ENCODE data around the gene RCE1. TPM values are rescaled to one million over a fixed set of nuclear protein-coding genes. Genes with fewer than 3 reads are reported as not detected.

RCE1 gene
- total and polyA plus RNA-seq, 2 donors (not counting 1 experiment from before 2014, with no cell fraction given) = 7.0 to 14.4 TPM

DNA sequence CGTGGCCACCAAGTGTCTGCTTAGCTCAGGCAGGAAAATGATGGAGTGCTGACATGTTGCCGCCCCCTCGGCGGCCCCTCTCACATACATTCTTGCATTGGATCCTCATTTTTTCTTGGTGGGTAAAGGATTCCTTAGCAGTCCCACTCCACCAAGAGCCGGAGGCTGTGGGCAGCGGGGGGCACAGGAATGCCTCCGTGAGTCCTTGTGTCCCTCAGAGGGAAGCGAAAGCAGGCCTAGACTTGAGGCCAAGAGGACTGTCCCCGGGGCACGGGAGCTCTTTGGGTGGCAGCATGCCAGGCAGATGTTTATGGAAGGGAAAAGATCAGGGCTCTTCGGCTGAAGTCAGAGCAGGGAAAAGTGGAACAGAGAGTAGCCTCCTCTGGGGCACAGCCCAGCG, 35.2 kb downstream of the RCE1 start:
- H3K79me2 ChIP-seq (ENCODE audit: control insufficient read depth, insufficient read depth, low read length) = no peaks in the 10 kb centered on the region

GRCh38 chr11:66879000-66879399, 35.8 kb downstream of the RCE1 start:
- no peak for DNase-seq (ENCODE audit: low read depth in 2 of 2)
- TF ChIP-seq CTCF (conservative IDR thresholded peaks at IDR 0.05 in 1 of 2, IDR thresholded peaks at IDR 0.05 in 1 of 2; ENCODE audit: low read depth in 1 of 2, low read length in 2 of 2) (no peak), EZH2 (IDR thresholded peaks at IDR 0.05; ENCODE audit: low read length, missing control alignments) (no peak)
- H3K9me3 ChIP-seq (ENCODE audit: control insufficient read depth, insufficient read depth, low read depth, low read length) = no peaks in the 10 kb centered on the region
- no peaks in the 10 kb centered on the region for H3K79me2 ChIP-seq (ENCODE audit: control insufficient read depth, insufficient read depth, low read length)
- peaks cover 11% of the 10 kb centered on the region for H3K4me1 ChIP-seq (ENCODE audit: control insufficient read depth, extremely low read depth, insufficient read depth, low read length)
- no peak overlapping the region for H3K27ac ChIP-seq (ENCODE audit: insufficient read depth, low read length)
- no peak overlapping the region for H3K4me3 ChIP-seq (replicated peaks in 1 of 4; ENCODE audit: control extremely low read depth in 1 of 4, insufficient read depth in 1 of 4, low read depth in 3 of 4, low read length in 4 of 4)
- no peak overlapping the region for H2AFZ ChIP-seq (ENCODE audit: low read length)
- no peak overlapping the region for H3K4me2 ChIP-seq (ENCODE audit: extremely low read depth, insufficient read depth, low read length)
- H4K20me1 ChIP-seq (ENCODE audit: control insufficient read depth, extremely low read depth, insufficient read depth, low read length) = no peaks in the 10 kb centered on the region
- no peak overlapping the region for H3K9ac ChIP-seq (ENCODE audit: insufficient read depth, low read length)
- no peaks in the 10 kb centered on the region for H3K36me3 ChIP-seq (ENCODE audit: control insufficient read depth, insufficient read depth, low read length)
- no peaks in the 10 kb centered on the region for H3K27me3 ChIP-seq (ENCODE audit: control insufficient read depth, insufficient read depth, low read length)

More for the DNA sequence above, 35.2 kb downstream of the RCE1 start:
- Histone ChIP-seq H3K4me2 (ENCODE audit: extremely low read depth, insufficient read depth, low read length) (no peak overlapping the region), H3K27me3 (ENCODE audit: control insufficient read depth, insufficient read depth, low read length) (no peaks in the 10 kb centered on the region), H4K20me1 (ENCODE audit: control insufficient read depth, extremely low read depth, insufficient read depth, low read length) (no peaks in the 10 kb centered on the region), H3K27ac (ENCODE audit: insufficient read depth, low read length) (no peak overlapping the region), H3K9ac (ENCODE audit: insufficient read depth, low read length) (no peak overlapping the region), H3K4me1 (ENCODE audit: control insufficient read depth, extremely low read depth, insufficient read depth, low read length) (peaks cover 10% of the 10 kb centered on the region), H2AFZ (ENCODE audit: low read length) (no peak overlapping the region), H3K9me3 (ENCODE audit: control insufficient read depth, insufficient read depth, low read depth, low read length) (no peaks in the 10 kb centered on the region), H3K4me3 (replicated peaks in 1 of 4; ENCODE audit: control extremely low read depth in 1 of 4, insufficient read depth in 1 of 4, low read depth in 3 of 4, low read length in 4 of 4) (no peak overlapping the region), H3K36me3 (ENCODE audit: control insufficient read depth, insufficient read depth, low read length) (no peaks in the 10 kb centered on the region)
- DNase-seq (ENCODE audit: low read depth in 2 of 2) = peak in 1 of 2 donors; percentile 55
- TF ChIP-seq EZH2 (IDR thresholded peaks at IDR 0.05; ENCODE audit: low read length, missing control alignments) = no peak
- TF ChIP-seq CTCF (conservative IDR thresholded peaks at IDR 0.05 in 1 of 2, IDR thresholded peaks at IDR 0.05 in 1 of 2; ENCODE audit: low read depth in 1 of 2, low read length in 2 of 2) = no peak

GRCh38 chr11:66879583-66879982, 36.3 kb downstream of the RCE1 start:
- H3K4me3 ChIP-seq (replicated peaks in 1 of 4; ENCODE audit: control extremely low read depth in 1 of 4, insufficient read depth in 1 of 4, low read depth in 3 of 4, low read length in 4 of 4) = no peak overlapping the region
- H3K4me1 ChIP-seq (ENCODE audit: control insufficient read depth, extremely low read depth, insufficient read depth, low read length) = peaks cover 11% of the 10 kb centered on the region
- no peaks in the 10 kb centered on the region for H3K9me3 ChIP-seq (ENCODE audit: control insufficient read depth, insufficient read depth, low read depth, low read length)
- TF ChIP-seq CTCF (conservative IDR thresholded peaks at IDR 0.05 in 1 of 2, IDR thresholded peaks at IDR 0.05 in 1 of 2; ENCODE audit: low read depth in 1 of 2, low read length in 2 of 2) = no peak
- TF ChIP-seq EZH2 (IDR thresholded peaks at IDR 0.05; ENCODE audit: low read length, missing control alignments) = no peak
- no peaks in the 10 kb centered on the region for H3K79me2 ChIP-seq (ENCODE audit: control insufficient read depth, insufficient read depth, low read length)
- H3K36me3 ChIP-seq (ENCODE audit: control insufficient read depth, insufficient read depth, low read length) = no peaks in the 10 kb centered on the region
- H2AFZ ChIP-seq (ENCODE audit: low read length) = no peak overlapping the region
- H3K27ac ChIP-seq (ENCODE audit: insufficient read depth, low read length) = no peak overlapping the region
- H3K27me3 ChIP-seq (ENCODE audit: control insufficient read depth, insufficient read depth, low read length) = no peaks in the 10 kb centered on the region
- H3K4me2 ChIP-seq (ENCODE audit: extremely low read depth, insufficient read depth, low read length) = no peak overlapping the region
- DNase-seq (ENCODE audit: low read depth in 2 of 2) = no peak
- no peaks in the 10 kb centered on the region for H4K20me1 ChIP-seq (ENCODE audit: control insufficient read depth, extremely low read depth, insufficient read depth, low read length)
- no peak overlapping the region for H3K9ac ChIP-seq (ENCODE audit: insufficient read depth, low read length)

All from fibroblast of lung (primary cell).